Liver (tissue), 3 donors: ENCODE data around the gene EGF.
"Not testable (repeated sequence)": the region's sequence is repeated elsewhere in the genome, so short reads cannot be mapped to it uniquely, and the experiment has no call there.

Experiments
- FOXA1 ChIP-seq: IDR thresholded peaks from 2 replicates; pipeline ENCODE4 v1.6.1; 2016; ENCODE audit warnings: antibody characterized with exemption
- JUND ChIP-seq, 2 donors: IDR thresholded peaks; 2 replicates each; pipeline ENCODE4 v1.6.1; 2016; ENCODE audit warnings: antibody characterized with exemption in 2 of 2
- REST ChIP-seq: IDR thresholded peaks from 2 replicates; pipeline ENCODE4 v1.6.1; 2016; ENCODE audit warnings: antibody characterized with exemption, mild to moderate bottlenecking
- SP1 ChIP-seq: IDR thresholded peaks from 2 replicates; pipeline ENCODE4 v1.6.1; 2018; ENCODE audit warnings: antibody characterized with exemption, mild to moderate bottlenecking
- TF ChIP-seq, protein P1 (sequence below): fragments of 150-350 bp; IDR thresholded peaks from 2 replicates; pipeline ENCODE4 v1.5.1; 2017; ENCODE audit warnings: improper control_type of control experiment, low read depth, low read length; ENCODE audit not compliant: missing input control
- TF ChIP-seq, protein P2 (sequence below): IDR thresholded peaks from 2 replicates; pipeline ENCODE4 v1.6.1; 2016; ENCODE audit warnings: antibody characterized with exemption
- donor health status: healthy.
- donor health status: healthy.

- not testable (repeated sequence) for TF ChIP-seq JUND (IDR thresholded peaks at IDR 0.05); SP1; FOXA1; REST
- TF ChIP-seq, protein P1, sequence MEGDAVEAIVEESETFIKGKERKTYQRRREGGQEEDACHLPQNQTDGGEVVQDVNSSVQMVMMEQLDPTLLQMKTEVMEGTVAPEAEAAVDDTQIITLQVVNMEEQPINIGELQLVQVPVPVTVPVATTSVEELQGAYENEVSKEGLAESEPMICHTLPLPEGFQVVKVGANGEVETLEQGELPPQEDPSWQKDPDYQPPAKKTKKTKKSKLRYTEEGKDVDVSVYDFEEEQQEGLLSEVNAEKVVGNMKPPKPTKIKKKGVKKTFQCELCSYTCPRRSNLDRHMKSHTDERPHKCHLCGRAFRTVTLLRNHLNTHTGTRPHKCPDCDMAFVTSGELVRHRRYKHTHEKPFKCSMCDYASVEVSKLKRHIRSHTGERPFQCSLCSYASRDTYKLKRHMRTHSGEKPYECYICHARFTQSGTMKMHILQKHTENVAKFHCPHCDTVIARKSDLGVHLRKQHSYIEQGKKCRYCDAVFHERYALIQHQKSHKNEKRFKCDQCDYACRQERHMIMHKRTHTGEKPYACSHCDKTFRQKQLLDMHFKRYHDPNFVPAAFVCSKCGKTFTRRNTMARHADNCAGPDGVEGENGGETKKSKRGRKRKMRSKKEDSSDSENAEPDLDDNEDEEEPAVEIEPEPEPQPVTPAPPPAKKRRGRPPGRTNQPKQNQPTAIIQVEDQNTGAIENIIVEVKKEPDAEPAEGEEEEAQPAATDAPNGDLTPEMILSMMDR, result not testable (repeated sequence)
- TF ChIP-seq, protein P2, sequence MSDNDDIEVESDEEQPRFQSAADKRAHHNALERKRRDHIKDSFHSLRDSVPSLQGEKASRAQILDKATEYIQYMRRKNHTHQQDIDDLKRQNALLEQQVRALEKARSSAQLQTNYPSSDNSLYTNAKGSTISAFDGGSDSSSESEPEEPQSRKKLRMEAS, result not testable (repeated sequence)
Observed at GRCh38 chr4:109875553-109875952, 37.1 kb upstream of the EGF start.
